Tibial nerve (tissue), 4 donors: ENCODE results near the gene GOLGA6C. TPM values are rescaled to one million over a fixed set of nuclear protein-coding genes. Genes with fewer than 3 reads are reported as not detected.

Experiments
- DNase-seq, 2 donors: peaks; one replicate each; pipeline ENCODE4 v3.0.0-alpha.2; 2019; ENCODE audit warnings: low spot score in 2 of 2
- H3K27ac ChIP-seq, 4 donors: fragments of 200-600 bp; sonication (generic) in 3 of 4; one replicate each; pipeline ENCODE4 v1.5.1; 2017 to 2019; ENCODE audit warnings: mild to moderate bottlenecking in 1 of 4
- H3K27me3 ChIP-seq, 2 donors: fragments of 200-600 bp; sonication (generic) in 1 of 2; one replicate each; pipeline versions ENCODE4 v1.5.1 to v1.6.0; 2017 to 2019
- H3K36me3 ChIP-seq, 3 donors: fragments of 200-600 bp; sonication (generic); one replicate each; pipeline ENCODE4 v1.5.1; 2018 to 2019
- H3K4me1 ChIP-seq, 4 donors: fragments of 200-600 bp; sonication (generic) in 3 of 4; one replicate each; pipeline ENCODE4 v1.5.1; 2017 to 2019
- H3K4me3 ChIP-seq, 4 donors: fragments of 200-600 bp; sonication (generic) in 3 of 4; one replicate each; pipeline ENCODE4 v1.5.1; 2017 to 2019; ENCODE audit warnings: mild to moderate bottlenecking in 1 of 4, moderate library complexity in 1 of 4
- H3K9me3 ChIP-seq, 4 donors: fragments of 200-600 bp; sonication (generic) in 3 of 4; one replicate each; pipeline ENCODE4 v1.5.1; 2017 to 2019
- CTCF ChIP-seq, 5 experiments: fragments of 200-600 bp in 3 of 5; fragments of 450-650 bp in 2 of 5; sonication (generic) in 3 of 5; IDR thresholded peaks; one replicate each; pipeline ENCODE4 v1.5.1; 2016 to 2019; ENCODE audit warnings: antibody characterized with exemption in 5 of 5, mild to moderate bottlenecking in 3 of 5, moderate library complexity in 2 of 5
- EP300 ChIP-seq, 2 donors: sonication (generic); formaldehyde crosslinking; IDR thresholded peaks; one replicate each; pipeline ENCODE4 v1.6.1; 2017; ENCODE audit warnings: antibody characterized with exemption in 2 of 2, mild to moderate bottlenecking in 1 of 2
- POLR2A ChIP-seq, 2 donors: fragments of 450-650 bp; IDR thresholded peaks; one replicate each; pipeline ENCODE4 v1.6.1; 2017; ENCODE audit warnings: antibody characterized with exemption in 2 of 2, mild to moderate bottlenecking in 2 of 2, moderate library complexity in 2 of 2
- WGBS, 2 donors: methylation state at CpG; one replicate each; pipeline ENCODE4 v1.1.5; 2018; 5-methylcytosine and 5-hydroxymethylcytosine counted together
- total RNA-seq, 4 donors: library from RNA; depleted of rRNA; stranded (reverse); fragments of >200 nt; gene quantifications; one replicate each; pipeline ENCODE4 v1.1.0, GENCODE V29; 2016

Gene GOLGA6C
- total RNA-seq, 4 donors from 2014 or later = 0.63 to 1.5 TPM; not detected in 2

- H3K9me3 ChIP-seq = no peaks in the 10 kb centered on the region
- DNase-seq = no peak
- H3K27me3 ChIP-seq = no peaks in the 10 kb centered on the region
- 68 to 74% methylated on average over 9 of the region's 9 CpGs for WGBS, 2 donors
- TF ChIP-seq CTCF (IDR thresholded peaks at IDR 0.05) = no peak
- no peak for TF ChIP-seq EP300 (IDR thresholded peaks at IDR 0.05)
- TF ChIP-seq POLR2A (IDR thresholded peaks at IDR 0.05) = no peak
- H3K4me1 ChIP-seq = peaks cover 0 to 39% (median 5%) of the 10 kb centered on the region in 4 donors
- no peak overlapping the region for H3K4me3 ChIP-seq
- H3K27ac ChIP-seq = no peak overlapping the region
- peaks cover 6 to 86% (median 16%) of the 10 kb centered on the region in 3 donors for H3K36me3 ChIP-seq
Measured at GRCh38 chr15:75211436-75212199, 46.5 kb upstream of the GOLGA6C start.

- H3K36me3 ChIP-seq = peaks cover 6 to 79% (median 16%) of the 10 kb centered on the region in 3 donors
- H3K4me1 ChIP-seq = peaks cover 0 to 33% (median 5%) of the 10 kb centered on the region in 4 donors
- H3K9me3 ChIP-seq = no peaks in the 10 kb centered on the region
- no peak overlapping the region for H3K27ac ChIP-seq
- no peaks in the 10 kb centered on the region for H3K27me3 ChIP-seq
- H3K4me3 ChIP-seq = no peak overlapping the region
- 78 to 88% methylated on average over 5 to 6 of the region's 7 CpGs for WGBS, 2 donors
- DNase-seq = no peak
- TF ChIP-seq EP300 (IDR thresholded peaks at IDR 0.05) (no peak), POLR2A (IDR thresholded peaks at IDR 0.05) (no peak)
Measured at GRCh38 chr15:75212200-75212858, 45.8 kb upstream of the GOLGA6C start.

- DNase-seq = no peak
- Histone ChIP-seq H3K36me3 (peaks cover 6 to 69% (median 11%) of the 10 kb centered on the region in 3 donors), H3K9me3 (no peaks in the 10 kb centered on the region), H3K27me3 (no peaks in the 10 kb centered on the region), H3K4me3 (no peak overlapping the region), H3K27ac (no peak overlapping the region), H3K4me1 (peaks cover 0 to 23% (median 5%) of the 10 kb centered on the region in 4 donors)
- TF ChIP-seq EP300 (IDR thresholded peaks at IDR 0.05) = no peak
- TF ChIP-seq POLR2A (IDR thresholded peaks at IDR 0.05) = no peak
- no peak for TF ChIP-seq CTCF (IDR thresholded peaks at IDR 0.05)
- WGBS, 2 donors = 82 to 87% methylated on average over 10 to 12 of the region's 12 CpGs
Measured at GRCh38 chr15:75213212-75213767, 44.8 kb upstream of the GOLGA6C start.

- H3K36me3 ChIP-seq = peaks cover 2 to 64% (median 10%) of the 10 kb centered on the region in 3 donors
- no peak overlapping the region for H3K4me3 ChIP-seq
- no peaks in the 10 kb centered on the region for H3K27me3 ChIP-seq
- WGBS, 2 donors = 71 to 76% methylated on average over 9 of the region's 9 CpGs
- H3K27ac ChIP-seq = no peak overlapping the region
- peaks cover 0 to 18% (median 5%) of the 10 kb centered on the region in 4 donors for H3K4me1 ChIP-seq
- TF ChIP-seq CTCF (IDR thresholded peaks at IDR 0.05) (no peak), EP300 (IDR thresholded peaks at IDR 0.05) (no peak), POLR2A (IDR thresholded peaks at IDR 0.05) (no peak)
- H3K9me3 ChIP-seq = no peaks in the 10 kb centered on the region
- no peak for DNase-seq
Measured at GRCh38 chr15:75213768-75214221, 44.3 kb upstream of the GOLGA6C start.

GRCh38 chr15:75214293-75215096, 43.6 kb upstream of the GOLGA6C start:
- no peaks in the 10 kb centered on the region for H3K9me3 ChIP-seq
- peaks cover 2 to 57% (median 10%) of the 10 kb centered on the region in 3 donors for H3K36me3 ChIP-seq
- no peaks in the 10 kb centered on the region for H3K27me3 ChIP-seq
- H3K4me3 ChIP-seq = no peak overlapping the region
- no peak overlapping the region for H3K27ac ChIP-seq
- TF ChIP-seq POLR2A (IDR thresholded peaks at IDR 0.05) (no peak), EP300 (IDR thresholded peaks at IDR 0.05) (no peak), CTCF (IDR thresholded peaks at IDR 0.05) (no peak)
- no peak for DNase-seq
- WGBS, 2 donors = 59 to 64% methylated on average over 11 of the region's 13 CpGs
- peaks cover 0 to 11% (median 3%) of the 10 kb centered on the region in 4 donors for H3K4me1 ChIP-seq
